Erythroblast (primary cell): ENCODE results near the gene CD200R1L.

Experiments
- DNase-seq, 2 experiments: peaks; one replicate each; lab custom pipeline; 2025; lab: John Stamatoyannopoulos, UW
- GATA1 ChIP-seq: IDR thresholded peaks from 2 replicates; pipeline ENCODE4 v1.6.1; 2011; ENCODE audit warnings: low read depth, mild to moderate bottlenecking, control low read depth, low read length, moderate library complexity
- POLR2A ChIP-seq: IDR thresholded peaks from 2 replicates; pipeline ENCODE4 v1.6.1; 2011; ENCODE audit warnings: mild to moderate bottlenecking, low read length

The CD200R1L gene

GRCh38 chr3:112846764-112847163 lies at the start of gene CD200R1L:
TSS of gene CD200R1L (minus strand) at chr3:112846864. CDS start at chr3:112829367, 17,497 bp downstream.
- TF ChIP-seq POLR2A (no peak), GATA1 (no peak)
- no peak for DNase-seq

- DNase-seq, result peak; percentile 5 to 19
Measured at GRCh38 chr3:112894258-112894657, 47.6 kb upstream of the CD200R1L start.

GRCh38 chr3:112889357-112889756 lies 42.7 kb upstream of the CD200R1L start:
- DNase-seq, result no peak
- TF ChIP-seq POLR2A (no peak), GATA1 (no peak)

More at GRCh38 chr3:112894258-112894657, 47.6 kb upstream of the CD200R1L start:
- TF ChIP-seq GATA1 (no peak), POLR2A (no peak)

GRCh38 chr3:112888381-112889085 lies 41.9 kb upstream of the CD200R1L start:
- DNase-seq, result no peak
- TF ChIP-seq GATA1 (no peak), POLR2A (no peak)

- TF ChIP-seq GATA1 (no peak), POLR2A (no peak)
- no peak for DNase-seq
Measured at GRCh38 chr3:112884678-112885290, 38.1 kb upstream of the CD200R1L start.

- no peak for DNase-seq
- TF ChIP-seq GATA1 (no peak), POLR2A (no peak)
Measured at GRCh38 chr3:112881891-112882290, 35.2 kb upstream of the CD200R1L start.

- no peak for DNase-seq
- TF ChIP-seq POLR2A (no peak), GATA1 (no peak)
Measured at GRCh38 chr3:112875561-112875960, 28.9 kb upstream of the CD200R1L start.

GRCh38 chr3:112874725-112875124 lies 28.1 kb upstream of the CD200R1L start:
- no peak for DNase-seq
- TF ChIP-seq GATA1, result no peak
- TF ChIP-seq POLR2A, result no peak

- TF ChIP-seq GATA1 (no peak), POLR2A (no peak)
- no peak for DNase-seq
Measured at GRCh38 chr3:112873632-112874031, 27.0 kb upstream of the CD200R1L start.

- DNase-seq, result no peak
- no peak for TF ChIP-seq GATA1
- no peak for TF ChIP-seq POLR2A
Measured at GRCh38 chr3:112871735-112872134, 25.1 kb upstream of the CD200R1L start.

- no peak for DNase-seq
- TF ChIP-seq POLR2A (no peak), GATA1 (no peak)
Measured at GRCh38 chr3:112865757-112866156, 19.1 kb upstream of the CD200R1L start.

GRCh38 chr3:112860898-112861297 lies 14.2 kb upstream of the CD200R1L start:
- TF ChIP-seq GATA1, result no peak
- no peak for TF ChIP-seq POLR2A
- no peak for DNase-seq

- TF ChIP-seq GATA1, result no peak
- TF ChIP-seq POLR2A, result no peak
- DNase-seq, result no peak
Measured at GRCh38 chr3:112858410-112859069, 11.9 kb upstream of the CD200R1L start.

- DNase-seq, result no peak
- TF ChIP-seq POLR2A, result no peak
- no peak for TF ChIP-seq GATA1
Measured at GRCh38 chr3:112857526-112857925, 10.9 kb upstream of the CD200R1L start.

- DNase-seq, result peak; percentile 26 to 63
- TF ChIP-seq POLR2A (no peak), GATA1 (no peak)
Measured at GRCh38 chr3:112856537-112856936, 9.9 kb upstream of the CD200R1L start.
